HG03469 (cell line): ENCODE results near the gene IFITM5.
"Not testable (repeated sequence)": the region's sequence is repeated elsewhere in the genome, so short reads cannot be mapped to it uniquely, and the experiment has no call there.

Experiments used
- ATAC-seq: cut with Tn5 transposase; IDR thresholded peaks from one replicate; pipeline ENCODE4 v1.9.1; 2021; ENCODE audit warnings: mild to moderate bottlenecking, moderate library complexity, moderate number of reproducible peaks; ENCODE audit not compliant: unreplicated experiment

The IFITM5 gene

DNA sequence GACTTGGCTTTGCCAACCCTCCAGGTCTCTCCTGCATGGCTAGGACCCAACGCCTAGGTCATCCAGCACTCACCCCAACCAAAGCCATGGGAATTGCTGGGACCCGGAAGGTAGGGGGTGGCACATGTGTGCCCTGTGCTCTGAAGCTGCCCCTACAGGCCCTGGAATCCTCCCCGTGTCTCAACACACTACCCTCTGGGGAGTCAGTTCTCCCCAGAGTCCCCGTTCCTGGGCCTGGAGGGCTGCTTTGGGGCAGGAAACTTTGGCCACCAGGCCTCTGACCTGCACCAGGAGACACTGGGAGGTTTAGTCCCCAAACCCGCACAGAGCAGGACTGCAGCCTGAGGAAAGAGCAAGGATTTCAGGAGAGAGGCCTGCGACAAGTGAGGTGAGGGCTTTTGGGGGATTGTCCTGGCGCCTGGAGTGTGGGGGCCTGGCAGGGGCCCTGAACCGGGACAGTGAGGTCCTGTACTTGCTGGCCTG lies 14.0 kb upstream of the IFITM5 start:
- ATAC-seq = no peak

DNA sequence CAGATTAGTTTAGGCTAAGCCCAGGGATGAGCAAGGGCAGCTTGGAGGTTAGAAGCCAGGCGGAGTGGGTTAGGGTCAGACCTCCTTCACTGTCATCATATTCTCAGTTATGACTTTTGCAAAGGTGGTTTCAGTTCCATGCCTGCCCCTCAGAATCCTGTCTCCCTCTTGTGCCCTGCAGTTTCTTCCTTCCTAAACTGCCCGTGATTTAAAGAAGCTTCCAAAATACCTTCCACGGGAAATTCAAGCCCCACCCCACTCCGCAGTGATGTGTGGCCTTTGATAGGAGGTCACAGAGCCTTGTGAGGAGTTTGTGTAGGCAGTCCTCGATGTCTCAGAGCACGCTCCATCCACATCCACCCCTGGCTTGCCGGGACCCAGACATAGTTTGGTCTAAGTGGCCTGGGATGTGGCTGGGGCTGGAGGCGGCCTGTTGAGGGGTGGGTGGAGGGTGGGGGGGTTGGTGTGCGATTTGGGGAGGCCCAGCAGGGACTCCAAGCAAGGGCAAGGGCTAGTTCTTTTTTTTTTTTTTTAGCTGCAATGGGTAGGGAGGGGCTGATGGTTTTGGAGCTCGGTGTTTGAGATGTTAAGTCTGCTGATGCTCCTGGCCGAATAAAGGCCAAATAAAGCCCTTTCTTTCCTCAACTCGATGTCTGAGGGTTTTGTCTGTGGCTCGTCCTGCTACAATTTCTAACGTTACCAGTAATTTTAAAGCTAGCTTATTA lies 12.9 kb upstream of the IFITM5 start:
- no peak for ATAC-seq

- not testable (repeated sequence) for ATAC-seq
Observed at GRCh38 chr11:311013-311748, 11.9 kb upstream of the IFITM5 start.

GRCh38 chr11:309979-310572 lies 10.8 kb upstream of the IFITM5 start:
- not testable (repeated sequence) for ATAC-seq

DNA sequence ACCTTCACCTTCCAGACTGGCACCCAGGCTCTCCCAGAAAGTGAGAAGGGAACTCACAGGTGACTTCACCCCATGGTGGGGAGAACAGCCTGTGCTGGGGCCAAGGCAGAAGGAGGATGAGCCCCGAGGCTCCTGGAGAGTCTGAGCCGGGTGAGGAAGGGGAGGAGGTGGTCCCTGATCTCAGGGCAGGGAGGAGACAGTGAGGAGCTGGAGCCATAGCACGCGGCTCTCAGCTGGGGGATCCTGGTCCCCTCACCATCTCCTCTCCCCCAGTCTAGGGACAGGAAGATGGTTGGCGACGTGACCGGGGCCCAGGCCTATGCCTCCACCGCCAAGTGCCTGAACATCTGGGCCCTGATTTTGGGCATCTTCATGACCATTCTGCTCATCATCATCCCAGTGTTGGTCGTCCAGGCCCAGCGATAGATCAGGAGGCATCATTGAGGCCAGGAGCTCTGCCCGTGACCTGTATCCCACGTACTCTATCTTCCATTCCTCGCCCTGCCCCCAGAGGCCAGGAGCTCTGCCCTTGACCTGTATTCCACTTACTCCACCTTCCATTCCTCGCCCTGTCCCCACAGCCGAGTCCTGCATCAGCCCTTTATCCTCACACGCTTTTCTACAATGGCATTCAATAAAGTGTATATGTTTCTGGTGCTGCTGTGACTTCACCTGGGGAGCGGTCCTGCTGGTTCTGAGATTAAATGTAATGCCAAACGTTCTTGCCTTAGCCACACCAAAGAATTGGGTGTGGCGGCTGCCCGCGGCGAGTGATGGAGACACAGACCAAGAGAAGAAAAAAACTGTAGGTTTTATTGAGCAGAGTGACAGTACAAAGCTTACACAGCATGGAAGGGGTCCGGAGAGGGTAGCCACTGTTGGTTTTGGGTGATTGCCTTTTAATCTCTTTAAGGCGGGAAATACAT lies 9.7 kb upstream of the IFITM5 start:
- ATAC-seq = not testable (repeated sequence)

DNA sequence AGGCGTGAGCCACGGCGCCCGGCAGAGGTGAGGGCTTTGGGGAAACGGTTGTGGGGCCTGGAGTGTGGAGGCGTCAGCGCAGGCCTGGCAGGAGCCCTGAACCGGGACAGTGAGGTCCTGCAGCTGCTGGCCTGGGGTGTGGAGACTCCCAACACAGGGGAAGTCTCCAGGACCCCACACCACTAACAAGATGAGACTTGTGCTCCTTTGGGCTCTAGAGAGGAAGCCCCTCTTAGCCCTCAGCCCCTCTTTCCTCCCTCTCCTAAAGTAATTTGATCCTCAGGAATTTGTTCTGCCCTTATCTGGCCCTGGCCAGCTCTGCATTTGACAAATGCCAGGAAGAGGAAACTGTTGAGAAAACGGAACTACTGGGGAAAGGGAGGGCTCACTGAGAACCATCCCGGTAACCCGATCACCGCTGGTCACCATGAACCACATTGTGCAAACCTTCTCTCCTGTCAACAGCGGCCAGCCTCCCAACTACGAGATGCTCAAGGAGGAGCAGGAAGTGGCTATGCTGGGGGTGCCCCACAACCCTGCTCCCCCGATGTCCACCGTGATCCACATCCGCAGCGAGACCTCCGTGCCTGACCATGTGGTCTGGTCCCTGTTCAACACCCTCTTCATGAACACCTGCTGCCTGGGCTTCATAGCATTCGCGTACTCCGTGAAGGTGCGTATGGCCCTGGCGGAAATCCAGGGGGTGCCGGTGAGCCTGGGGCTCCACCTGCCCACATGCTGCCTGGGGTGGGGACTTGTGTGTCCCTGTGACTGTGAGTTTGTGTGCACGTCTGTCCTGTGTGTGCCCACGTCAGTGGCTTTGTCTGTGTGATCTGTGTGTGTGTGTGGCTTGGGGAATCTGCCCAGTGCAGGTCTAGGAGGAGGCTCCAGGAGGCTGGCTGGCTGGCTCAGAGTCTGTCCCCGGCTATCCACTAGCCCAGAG lies 8.7 kb upstream of the IFITM5 start, which contains the start of gene IFITM2:
IFITM2 (plus strand) TSS at position 51 of the 943 bp plus-strand sequence; CDS start at position 428, 377 bp downstream.
- not testable (repeated sequence) for ATAC-seq

DNA sequence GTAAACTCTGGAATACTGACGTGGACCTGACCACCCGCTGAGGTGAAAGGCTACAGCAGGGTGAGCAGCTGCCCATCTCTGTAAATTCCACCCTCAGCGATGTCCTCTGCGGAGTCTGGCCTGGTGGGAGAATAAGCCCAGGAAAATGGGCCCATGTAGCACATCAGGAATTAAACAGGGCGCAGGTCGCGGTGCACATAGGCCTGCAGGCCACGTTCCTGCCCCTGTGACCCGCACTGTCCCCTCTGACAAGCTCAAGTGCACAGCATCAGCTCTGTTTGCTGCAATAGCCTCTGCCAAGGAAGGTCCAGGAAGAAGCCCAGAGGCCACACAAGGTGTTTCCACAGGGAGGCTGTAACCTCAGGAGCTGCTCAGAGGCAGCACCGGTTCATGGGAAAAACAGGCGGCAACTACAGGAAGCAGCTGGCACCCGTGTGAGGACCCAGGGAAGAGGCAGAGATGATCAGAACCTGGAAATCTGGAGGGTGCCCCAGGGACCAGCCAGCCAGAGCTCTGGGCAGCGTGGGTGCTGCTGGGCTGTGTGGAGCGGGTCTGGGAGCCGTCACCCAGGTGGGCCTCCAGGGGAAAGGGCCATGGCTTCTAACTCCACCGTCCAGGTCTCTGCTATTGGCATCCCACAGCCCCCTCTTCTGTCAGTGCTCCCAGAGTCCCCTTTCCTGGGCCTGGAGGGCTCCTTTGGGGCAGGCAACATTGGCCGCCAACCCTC lies 7.5 kb upstream of the IFITM5 start:
- ATAC-seq = no peak

GRCh38 chr11:305844-306211 lies 6.5 kb upstream of the IFITM5 start:
- ATAC-seq = no peak

GRCh38 chr11:304915-305843 lies 5.9 kb upstream of the IFITM5 start:
- no peak for ATAC-seq

DNA sequence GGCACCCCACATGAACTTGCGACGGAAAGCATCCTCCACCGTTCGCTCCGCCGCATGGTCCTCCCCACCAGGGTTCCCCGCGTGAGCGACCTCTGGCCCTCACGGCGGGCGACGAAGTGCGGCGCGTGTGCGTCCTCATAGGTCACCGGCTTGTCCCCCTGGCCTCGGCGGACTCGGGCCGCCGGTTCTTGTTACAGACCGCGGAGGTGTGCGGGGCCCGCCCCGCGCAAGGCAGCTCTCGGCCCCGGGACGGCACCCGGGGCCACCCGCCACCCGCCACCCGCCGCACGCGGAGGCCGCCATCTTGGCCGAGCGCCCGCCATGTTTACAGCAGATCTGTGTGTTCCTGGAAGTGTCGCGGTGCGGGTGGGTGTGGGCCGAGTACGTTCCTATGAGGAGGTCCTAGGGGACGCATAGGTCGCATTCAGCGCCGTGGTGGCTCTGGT lies 4.8 kb upstream of the IFITM5 start:
- no peak for ATAC-seq

DNA sequence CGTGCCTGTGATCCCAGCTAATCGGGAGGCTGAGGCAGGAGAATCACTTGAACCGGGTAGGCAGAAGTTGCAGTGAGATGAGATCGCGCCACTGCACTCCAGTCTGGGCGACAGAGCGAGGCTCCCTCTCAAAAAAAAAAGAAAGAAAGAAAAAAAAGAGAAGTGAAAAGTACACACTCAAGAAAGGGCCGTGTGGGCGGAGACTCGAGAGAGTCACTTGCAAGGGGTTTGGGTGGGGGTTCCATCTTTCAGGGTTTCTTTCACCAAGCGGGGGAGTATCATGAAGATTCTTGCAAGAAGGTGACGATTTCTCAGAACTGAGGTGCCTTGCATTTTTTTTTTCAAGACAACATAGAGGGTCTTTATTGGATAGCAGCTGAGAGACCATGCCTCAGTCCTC lies 4.0 kb upstream of the IFITM5 start:
- ATAC-seq = no peak

- ATAC-seq = no peak
Observed at GRCh38 chr11:299951-300735, 817 bp upstream of the IFITM5 start.

DNA sequence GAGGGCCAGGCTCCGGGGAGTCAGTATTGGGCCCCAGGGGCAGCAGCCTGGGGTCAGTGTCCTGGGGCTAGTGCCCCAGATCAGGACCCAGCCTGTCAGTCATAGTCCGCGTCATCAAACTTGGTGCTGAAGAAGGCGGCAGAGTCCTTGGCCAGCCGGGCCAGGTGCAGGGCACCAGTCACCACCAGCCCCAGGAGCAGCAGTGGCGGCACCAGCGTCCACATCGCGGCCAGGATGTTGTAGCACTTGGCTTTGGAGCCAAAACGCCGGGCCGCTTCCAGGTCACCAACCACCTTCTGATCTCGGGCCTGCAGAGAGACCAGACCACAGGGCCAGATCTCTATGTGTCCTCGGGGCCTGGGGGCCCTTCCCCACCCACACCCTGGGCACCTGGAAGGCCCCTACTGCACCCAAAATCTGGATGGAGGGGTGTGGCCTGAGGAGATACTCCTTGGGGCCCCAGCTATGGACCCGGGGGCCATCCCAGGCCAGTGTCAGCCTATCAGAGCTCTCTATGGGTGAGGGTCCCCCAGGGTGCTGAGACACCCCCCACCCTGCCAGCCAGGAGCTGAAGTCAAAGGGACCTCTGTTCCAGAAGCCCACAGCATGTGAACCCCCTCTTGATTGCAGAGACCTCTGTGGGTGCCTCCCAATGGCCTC lies 790 bp downstream of the IFITM5 start:
- ATAC-seq = no peak

GRCh38 chr11:297586-298405 lies 1.5 kb downstream of the IFITM5 start:
- ATAC-seq = no peak

- no peak for ATAC-seq
Observed at GRCh38 chr11:297051-297585, 2.2 kb downstream of the IFITM5 start.
